Activated naive CD4-positive, alpha-beta T cell treated with anti-CD3 and anti-CD28 coated beads, Interleukin-2, amount 10 ng/mL, durations not matched to agents 7 days and 5 days (primary cell): ENCODE data around the gene MFAP4.
A peak's percentile ranks its signal among the peaks of the same experiment; 100 is the strongest.

Source experiments
- CTCF ChIA-PET: fragments of 350-600 bp; sonication (Branson Sonifier 250); formaldehyde crosslinking; loops from one replicate; lab custom pipeline; 2021; ENCODE audit warnings: antibody characterized with exemption; lab: Charles Lee
- DNase-seq: peaks from one replicate; pipeline ENCODE4 v3.0.0-alpha.2; 2020
- H3K27ac Mint-ChIP-seq: one replicate; pipeline ENCODE4 v1.8.0; 2021; ENCODE audit warnings: mild to moderate bottlenecking, moderate library complexity, mixed read lengths
- H3K27me3 Mint-ChIP-seq: one replicate; pipeline ENCODE4 v1.8.0; 2021; ENCODE audit warnings: mild to moderate bottlenecking, mixed read lengths
- H3K36me3 Mint-ChIP-seq: one replicate; pipeline ENCODE4 v1.8.0; 2021; ENCODE audit warnings: mixed read lengths
- H3K4me1 Mint-ChIP-seq: one replicate; pipeline ENCODE4 v1.8.0; 2021; ENCODE audit warnings: mixed read lengths
- H3K4me3 Mint-ChIP-seq: one replicate; pipeline ENCODE4 v1.8.0; 2021; ENCODE audit warnings: mild to moderate bottlenecking, moderate library complexity, mixed read lengths
- H3K9me3 Mint-ChIP-seq: one replicate; pipeline ENCODE4 v1.8.0; 2021; ENCODE audit warnings: mixed read lengths

The MFAP4 gene

GRCh38 chr17:19339341-19339815 lies 47.6 kb downstream of the MFAP4 start:
- no peaks in the 10 kb centered on the region for H3K9me3 Mint-ChIP-seq
- no peaks in the 10 kb centered on the region for H3K4me1 Mint-ChIP-seq
- DNase-seq, result no peak
- CTCF ChIA-PET, result interaction anchor here (0.9 to 2.4 kb wide), 7 partner anchors 10 to 427 kb away, joined by 3 to 8 read pairs (median 5); partner anchors contain the start of gene EPN2
- no peak overlapping the region for H3K4me3 Mint-ChIP-seq
- peaks cover 55% of the 10 kb centered on the region for H3K27me3 Mint-ChIP-seq
- H3K27ac Mint-ChIP-seq, result no peak overlapping the region
- H3K36me3 Mint-ChIP-seq, result no peaks in the 10 kb centered on the region

- DNase-seq, result peak; percentile 80
- Mint-ChIP-seq H3K36me3 (no peaks in the 10 kb centered on the region), H3K4me3 (no peak overlapping the region), H3K4me1 (no peaks in the 10 kb centered on the region), H3K9me3 (no peaks in the 10 kb centered on the region), H3K27me3 (peaks cover 64% of the 10 kb centered on the region), H3K27ac (no peak overlapping the region)
- CTCF ChIA-PET, result interaction anchor here (0.6 to 2.4 kb wide), 9 partner anchors 9 to 1662 kb away, joined by 3 to 8 read pairs (median 4); partner anchors contain the start of gene EPN2
Observed at GRCh38 chr17:19338031-19338990, 48.7 kb downstream of the MFAP4 start.

GRCh38 chr17:19337712-19338023 lies 49.3 kb downstream of the MFAP4 start:
- no peaks in the 10 kb centered on the region for H3K9me3 Mint-ChIP-seq
- H3K4me3 Mint-ChIP-seq, result no peak overlapping the region
- no peaks in the 10 kb centered on the region for H3K4me1 Mint-ChIP-seq
- no peak overlapping the region for H3K27ac Mint-ChIP-seq
- no peak for DNase-seq
- no peaks in the 10 kb centered on the region for H3K36me3 Mint-ChIP-seq
- CTCF ChIA-PET, result interaction anchor here (0.7 to 2.4 kb wide), 4 partner anchors 8 to 1663 kb away, joined by 3 to 8 read pairs (median 5); no protein-coding TSS in a partner anchor
- H3K27me3 Mint-ChIP-seq, result peaks cover 70% of the 10 kb centered on the region

- no peaks in the 10 kb centered on the region for H3K36me3 Mint-ChIP-seq
- H3K4me3 Mint-ChIP-seq, result no peak overlapping the region
- peaks cover 75% of the 10 kb centered on the region for H3K27me3 Mint-ChIP-seq
- no peak overlapping the region for H3K27ac Mint-ChIP-seq
- no peak for DNase-seq
- H3K9me3 Mint-ChIP-seq, result no peaks in the 10 kb centered on the region
- CTCF ChIA-PET, result interaction anchor here (0.9 to 2.4 kb wide), 4 partner anchors 8 to 31 kb away, joined by 3 to 8 read pairs (median 6); no protein-coding TSS in a partner anchor
- H3K4me1 Mint-ChIP-seq, result no peaks in the 10 kb centered on the region
Observed at GRCh38 chr17:19336938-19337711, 49.9 kb downstream of the MFAP4 start.

GRCh38 chr17:19335951-19336631 lies 50.9 kb downstream of the MFAP4 start:
- CTCF ChIA-PET, result no interaction called here

GRCh38 chr17:19334331-19334730 lies 52.7 kb downstream of the MFAP4 start:
- CTCF ChIA-PET, result no interaction called here
- no peak overlapping the region for H3K4me3 Mint-ChIP-seq
- no peaks in the 10 kb centered on the region for H3K36me3 Mint-ChIP-seq
- H3K27ac Mint-ChIP-seq, result no peak overlapping the region
- no peaks in the 10 kb centered on the region for H3K4me1 Mint-ChIP-seq
- DNase-seq, result no peak
- H3K9me3 Mint-ChIP-seq, result no peaks in the 10 kb centered on the region
- H3K27me3 Mint-ChIP-seq, result peaks cover 75% of the 10 kb centered on the region

More at GRCh38 chr17:19335951-19336631, 50.9 kb downstream of the MFAP4 start:
- no peak overlapping the region for H3K4me3 Mint-ChIP-seq
- no peak for DNase-seq
- H3K4me1 Mint-ChIP-seq, result no peaks in the 10 kb centered on the region
- no peaks in the 10 kb centered on the region for H3K36me3 Mint-ChIP-seq
- H3K27me3 Mint-ChIP-seq, result peaks cover 65% of the 10 kb centered on the region
- no peaks in the 10 kb centered on the region for H3K9me3 Mint-ChIP-seq
- no peak overlapping the region for H3K27ac Mint-ChIP-seq

GRCh38 chr17:19333736-19334290 lies 53.2 kb downstream of the MFAP4 start:
- H3K27ac Mint-ChIP-seq, result no peak overlapping the region
- H3K4me1 Mint-ChIP-seq, result no peaks in the 10 kb centered on the region
- peaks cover 76% of the 10 kb centered on the region for H3K27me3 Mint-ChIP-seq
- DNase-seq, result no peak
- no peak overlapping the region for H3K4me3 Mint-ChIP-seq
- H3K36me3 Mint-ChIP-seq, result no peaks in the 10 kb centered on the region
- CTCF ChIA-PET, result no interaction called here
- H3K9me3 Mint-ChIP-seq, result no peaks in the 10 kb centered on the region
